ENCODE measurements around the gene SLC9A4. TPM values are rescaled to one million over a fixed set of nuclear protein-coding genes. Genes with fewer than 3 reads are reported as not detected.

SLC9A4 gene
- total RNA-seq, 1 experiment from 2014 or later, result 0.07 TPM

DNA sequence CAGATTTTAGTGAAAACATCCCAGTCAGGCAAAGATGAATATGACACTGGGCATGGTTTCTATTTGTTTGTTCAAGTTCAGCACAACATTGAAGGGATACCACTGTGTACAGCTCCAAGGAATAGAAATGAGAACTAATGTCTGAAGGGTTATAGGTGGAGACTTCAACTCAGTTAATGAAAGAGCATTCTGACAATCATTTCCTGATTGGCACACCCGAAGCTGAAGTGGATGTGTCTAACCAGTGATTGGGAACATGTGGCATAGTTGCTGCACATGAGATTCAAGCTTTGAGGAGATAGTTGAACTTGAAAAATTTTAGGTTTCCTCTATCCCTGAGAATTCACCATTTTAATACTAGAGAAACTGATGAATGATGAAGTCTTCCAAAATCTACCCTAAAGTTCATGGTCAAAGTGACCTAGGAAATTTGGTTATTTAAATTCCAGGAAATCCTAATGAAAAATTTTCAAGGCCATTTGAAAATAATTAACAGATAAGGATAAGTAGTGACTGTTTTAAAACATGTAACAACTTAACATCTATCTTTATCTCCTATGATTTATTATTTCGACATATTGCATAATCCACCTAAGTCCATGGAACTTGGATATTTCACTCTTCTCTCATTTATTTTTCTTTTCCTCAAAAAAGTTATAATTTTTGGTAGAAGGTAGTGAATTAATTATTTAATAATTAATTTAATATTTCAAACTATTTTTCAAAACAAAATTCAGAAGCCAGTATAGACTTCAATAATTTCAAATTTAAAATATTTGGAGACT, 38.0 kb downstream of the SLC9A4 start:
- H3K4me1 ChIP-seq (ENCODE audit: control insufficient read depth in 1 of 2, insufficient read depth in 2 of 2, low read length in 2 of 2), result peaks cover 8 to 22% of the 10 kb centered on the region in 2 experiments; a peak in 3 of 4 replicates
- H3K27me3 ChIP-seq (ENCODE audit: insufficient read depth, low read length), result no peaks in the 10 kb centered on the region
- no peaks in the 10 kb centered on the region; the same call in 1 of the 2 replicates for H3K9me2 ChIP-seq (ENCODE audit: insufficient read depth)
- no peak overlapping the region for H3K4me3 ChIP-seq (replicated peaks in 1 of 2; ENCODE audit: low read depth in 1 of 2, low read length in 2 of 2)
- H3K79me2 ChIP-seq (ENCODE audit: insufficient read depth, low read length), result no peaks in the 10 kb centered on the region
- H2AFZ ChIP-seq (ENCODE audit: low read depth, low read length, poor library complexity, severe bottlenecking), result no peak overlapping the region
- ChIA-PET POLR2A (no interaction called here), CTCF (no interaction called here), RAD21 (ENCODE audit: low non-redundant PET in 1 of 2, low total read pairs in 2 of 2, uncharacterized antibody in 2 of 2, unreplicated experiment in 2 of 2) (no interaction called here)
- intact Hi-C loops (cut with micrococcal nuclease), result no loop called here
- no peaks in the 10 kb centered on the region for H3K9me3 ChIP-seq (ENCODE audit: control insufficient read depth in 1 of 2, insufficient read depth in 1 of 2, low read depth in 1 of 2, low read length in 2 of 2)
- ATAC-seq (no peak), DNase-seq (ENCODE audit: low read depth, low spot score) (no peak)
- no peak for TF ChIP-seq YY1 (IDR thresholded peaks at IDR 0.05; ENCODE audit: extremely low read depth, insufficient replicate concordance, low read depth, low read length)
- TF ChIP-seq SIN3A (IDR thresholded peaks at IDR 0.05; ENCODE audit: low read depth), result no peak
- no peak for TF ChIP-seq EZH2phosphoT487 (IDR thresholded peaks at IDR 0.05; ENCODE audit: borderline replicate concordance)
- TF ChIP-seq EZH2 (IDR thresholded peaks at IDR 0.05), result no peak
- TF ChIP-seq ZFX (IDR thresholded peaks at IDR 0.05), result no peak
- TF ChIP-seq ZNF274 (IDR thresholded peaks at IDR 0.05; ENCODE audit: low read depth, low read length), result no peak
- TF ChIP-seq, protein P1, sequence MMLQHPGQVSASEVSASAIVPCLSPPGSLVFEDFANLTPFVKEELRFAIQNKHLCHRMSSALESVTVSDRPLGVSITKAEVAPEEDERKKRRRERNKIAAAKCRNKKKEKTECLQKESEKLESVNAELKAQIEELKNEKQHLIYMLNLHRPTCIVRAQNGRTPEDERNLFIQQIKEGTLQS (IDR thresholded peaks at IDR 0.05), result no peak
- TF ChIP-seq, protein P2, sequence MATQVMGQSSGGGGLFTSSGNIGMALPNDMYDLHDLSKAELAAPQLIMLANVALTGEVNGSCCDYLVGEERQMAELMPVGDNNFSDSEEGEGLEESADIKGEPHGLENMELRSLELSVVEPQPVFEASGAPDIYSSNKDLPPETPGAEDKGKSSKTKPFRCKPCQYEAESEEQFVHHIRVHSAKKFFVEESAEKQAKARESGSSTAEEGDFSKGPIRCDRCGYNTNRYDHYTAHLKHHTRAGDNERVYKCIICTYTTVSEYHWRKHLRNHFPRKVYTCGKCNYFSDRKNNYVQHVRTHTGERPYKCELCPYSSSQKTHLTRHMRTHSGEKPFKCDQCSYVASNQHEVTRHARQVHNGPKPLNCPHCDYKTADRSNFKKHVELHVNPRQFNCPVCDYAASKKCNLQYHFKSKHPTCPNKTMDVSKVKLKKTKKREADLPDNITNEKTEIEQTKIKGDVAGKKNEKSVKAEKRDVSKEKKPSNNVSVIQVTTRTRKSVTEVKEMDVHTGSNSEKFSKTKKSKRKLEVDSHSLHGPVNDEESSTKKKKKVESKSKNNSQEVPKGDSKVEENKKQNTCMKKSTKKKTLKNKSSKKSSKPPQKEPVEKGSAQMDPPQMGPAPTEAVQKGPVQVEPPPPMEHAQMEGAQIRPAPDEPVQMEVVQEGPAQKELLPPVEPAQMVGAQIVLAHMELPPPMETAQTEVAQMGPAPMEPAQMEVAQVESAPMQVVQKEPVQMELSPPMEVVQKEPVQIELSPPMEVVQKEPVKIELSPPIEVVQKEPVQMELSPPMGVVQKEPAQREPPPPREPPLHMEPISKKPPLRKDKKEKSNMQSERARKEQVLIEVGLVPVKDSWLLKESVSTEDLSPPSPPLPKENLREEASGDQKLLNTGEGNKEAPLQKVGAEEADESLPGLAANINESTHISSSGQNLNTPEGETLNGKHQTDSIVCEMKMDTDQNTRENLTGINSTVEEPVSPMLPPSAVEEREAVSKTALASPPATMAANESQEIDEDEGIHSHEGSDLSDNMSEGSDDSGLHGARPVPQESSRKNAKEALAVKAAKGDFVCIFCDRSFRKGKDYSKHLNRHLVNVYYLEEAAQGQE (IDR thresholded peaks at IDR 0.05; ENCODE audit: low read depth), result no peak
- TF ChIP-seq POLR2AphosphoS5 (IDR thresholded peaks at IDR 0.05; ENCODE audit: low read depth, low read length), result no peak
- TF ChIP-seq SRF (IDR thresholded peaks at IDR 0.05; ENCODE audit: low read depth), result no peak
- no peak for TF ChIP-seq CBX3 (IDR thresholded peaks at IDR 0.05; ENCODE audit: low read depth)
- no peak for TF ChIP-seq ELF1 (IDR thresholded peaks at IDR 0.05; ENCODE audit: borderline replicate concordance, low read depth)
- TF ChIP-seq, protein P3, sequence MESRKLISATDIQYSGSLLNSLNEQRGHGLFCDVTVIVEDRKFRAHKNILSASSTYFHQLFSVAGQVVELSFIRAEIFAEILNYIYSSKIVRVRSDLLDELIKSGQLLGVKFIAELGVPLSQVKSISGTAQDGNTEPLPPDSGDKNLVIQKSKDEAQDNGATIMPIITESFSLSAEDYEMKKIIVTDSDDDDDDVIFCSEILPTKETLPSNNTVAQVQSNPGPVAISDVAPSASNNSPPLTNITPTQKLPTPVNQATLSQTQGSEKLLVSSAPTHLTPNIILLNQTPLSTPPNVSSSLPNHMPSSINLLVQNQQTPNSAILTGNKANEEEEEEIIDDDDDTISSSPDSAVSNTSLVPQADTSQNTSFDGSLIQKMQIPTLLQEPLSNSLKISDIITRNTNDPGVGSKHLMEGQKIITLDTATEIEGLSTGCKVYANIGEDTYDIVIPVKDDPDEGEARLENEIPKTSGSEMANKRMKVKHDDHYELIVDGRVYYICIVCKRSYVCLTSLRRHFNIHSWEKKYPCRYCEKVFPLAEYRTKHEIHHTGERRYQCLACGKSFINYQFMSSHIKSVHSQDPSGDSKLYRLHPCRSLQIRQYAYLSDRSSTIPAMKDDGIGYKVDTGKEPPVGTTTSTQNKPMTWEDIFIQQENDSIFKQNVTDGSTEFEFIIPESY (IDR thresholded peaks at IDR 0.05; ENCODE audit: extremely low read depth, insufficient replicate concordance, low read length), result no peak
- no peak for TF ChIP-seq POLR2A (IDR thresholded peaks at IDR 0.05; ENCODE audit: borderline replicate concordance, extremely low read depth, insufficient read depth, insufficient read length)
- no peaks in the 10 kb centered on the region for H3K36me3 ChIP-seq (ENCODE audit: control insufficient read depth in 1 of 2, insufficient read depth in 2 of 2, low read length in 2 of 2)
- H3K9ac ChIP-seq (ENCODE audit: low read length), result no peak overlapping the region
- H3K27ac ChIP-seq (ENCODE audit: low read depth, low read length), result no peak overlapping the region
- no TSS peak for BruUV-seq (replicated peaks)
- no peak overlapping the region for H3K4me2 ChIP-seq (ENCODE audit: low read length)
- no peaks in the 10 kb centered on the region for H4K20me1 ChIP-seq (ENCODE audit: insufficient read depth)
